ENCODE results near the gene SLC25A39.

The SLC25A39 gene

GRCh38 chr17:44283344-44284023 lies 41.1 kb downstream of the SLC25A39 start:
- no peak overlapping the region for H3K27ac ChIP-seq
- DNase-seq (ENCODE audit: low read depth, low spot score) = no peak

GRCh38 chr17:44282264-44282663 lies 42.4 kb downstream of the SLC25A39 start:
- no peak overlapping the region for H3K27ac ChIP-seq
- no peak for DNase-seq (ENCODE audit: low read depth, low spot score)

GRCh38 chr17:44281570-44281969 lies 43.1 kb downstream of the SLC25A39 start:
- DNase-seq (ENCODE audit: low read depth, low spot score) = no peak
- H3K27ac ChIP-seq = no peak overlapping the region

DNA sequence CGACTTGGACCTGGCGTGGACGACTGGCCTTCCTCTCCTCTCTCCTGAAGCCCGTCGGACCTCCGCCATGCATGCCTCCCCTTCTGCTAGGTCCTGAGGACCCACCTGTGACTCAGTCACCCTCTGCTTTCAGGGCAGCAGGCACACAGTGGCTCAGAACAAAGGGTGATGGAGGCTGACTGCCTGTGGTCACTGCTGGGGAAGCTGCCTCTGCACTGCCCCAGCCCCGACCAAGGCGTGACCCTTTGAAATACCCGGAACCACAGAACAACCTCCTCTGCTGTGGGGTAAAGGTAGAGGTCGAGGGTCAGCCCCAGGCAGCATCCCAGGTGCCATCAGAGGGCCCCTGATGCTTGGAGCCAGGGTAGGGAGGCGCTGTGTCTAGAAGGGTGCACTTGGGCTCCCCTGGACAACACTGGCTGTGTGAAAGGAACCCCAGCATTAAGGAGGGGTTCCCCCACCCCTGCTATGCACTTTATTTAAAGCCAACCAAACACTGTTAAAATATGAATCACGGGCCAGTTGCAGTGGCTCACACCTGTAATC lies 44.2 kb downstream of the SLC25A39 start:
- no peak for DNase-seq (ENCODE audit: low read depth, low spot score)
- no peak overlapping the region for H3K27ac ChIP-seq

GRCh38 chr17:44279666-44280391 lies 44.8 kb downstream of the SLC25A39 start:
- H3K27ac ChIP-seq = no peak overlapping the region
- DNase-seq (ENCODE audit: low read depth, low spot score) = no peak

GRCh38 chr17:44279346-44279665 lies 45.3 kb downstream of the SLC25A39 start:
- DNase-seq (ENCODE audit: low read depth, low spot score) = no peak
- no peak overlapping the region for H3K27ac ChIP-seq

- no peak overlapping the region for H3K27ac ChIP-seq
Observed at GRCh38 chr17:44277976-44278375, 46.6 kb downstream of the SLC25A39 start.

GRCh38 chr17:44273607-44274006 lies 51.0 kb downstream of the SLC25A39 start:
- H3K27ac ChIP-seq = no peak overlapping the region
- DNase-seq (ENCODE audit: low read depth, low spot score) = no peak

More at GRCh38 chr17:44277976-44278375, 46.6 kb downstream of the SLC25A39 start:
- DNase-seq (ENCODE audit: low read depth, low spot score) = no peak

- H3K27ac ChIP-seq = no peak overlapping the region
- DNase-seq (ENCODE audit: low read depth, low spot score) = no peak
Observed at GRCh38 chr17:44272954-44273353, 51.7 kb downstream of the SLC25A39 start.

GRCh38 chr17:44272321-44272951 lies 52.2 kb downstream of the SLC25A39 start:
- no peak for DNase-seq (ENCODE audit: low read depth, low spot score)
- H3K27ac ChIP-seq = no peak overlapping the region
